GM23338 (cell line): ENCODE data around the gene STK38L. TPM values are rescaled to one million over a fixed set of nuclear protein-coding genes. Genes with fewer than 3 reads are reported as not detected.

Experiments
- ATAC-seq: fragments of 200-7000 bp; cut with Tn5 transposase; 3 replicates; pipeline ENCODE4 v1.9.1; 2020
- DNase-seq: peaks from one replicate; pipeline ENCODE4 v3.0.0-alpha.2; 2015; ENCODE audit warnings: low spot score
- H2AFZ ChIP-seq: fragments of 200-600 bp; sonication (generic); 2 replicates; pipeline ENCODE4 v1.8.0; 2016; ENCODE audit warnings: antibody characterized with exemption, mild to moderate bottlenecking, moderate library complexity
- H3F3A ChIP-seq: fragments of 200-600 bp; sonication (generic); replicated peaks from 2 replicates; pipeline ENCODE4 v1.8.0; 2017; ENCODE audit warnings: antibody characterized with exemption, mixed run types, low read depth
- H3K27ac ChIP-seq: fragments of 200-600 bp; sonication (generic); 2 replicates; pipeline ENCODE4 v1.6.1; 2016; ENCODE audit warnings: low read depth
- H3K27me3 ChIP-seq: fragments of 200-600 bp; sonication (generic); 2 replicates; pipeline ENCODE4 v1.8.0; 2016; ENCODE audit warnings: mild to moderate bottlenecking, mixed run types, moderate library complexity; ENCODE audit not compliant: insufficient read depth
- H3K36me3 ChIP-seq: fragments of 200-600 bp; sonication (generic); 2 replicates; pipeline ENCODE4 v1.8.0; 2016; ENCODE audit warnings: mild to moderate bottlenecking; ENCODE audit not compliant: insufficient read depth
- H3K4me1 ChIP-seq: fragments of 200-600 bp; sonication (generic); 2 replicates; pipeline ENCODE4 v1.8.0; 2016; ENCODE audit warnings: mild to moderate bottlenecking, moderate library complexity; ENCODE audit not compliant: insufficient read depth
- H3K4me2 ChIP-seq: fragments of 200-600 bp; sonication (generic); 2 replicates; pipeline ENCODE4 v1.7.1; 2017; ENCODE audit warnings: mixed run types
- H3K4me3 ChIP-seq: fragments of 200-600 bp; sonication (generic); 2 replicates; pipeline ENCODE4 v1.6.1; 2016; ENCODE audit warnings: mixed run types
- H3K79me2 ChIP-seq: fragments of 200-600 bp; sonication (generic); replicated peaks from 2 replicates; pipeline ENCODE4 v1.8.0; 2017; ENCODE audit warnings: mild to moderate bottlenecking; ENCODE audit not compliant: insufficient read depth
- H3K9me2 ChIP-seq: fragments of 200-600 bp; sonication (generic); 2 replicates; pipeline ENCODE4 v1.8.0; 2017; ENCODE audit not compliant: insufficient read depth
- H4K20me1 ChIP-seq: fragments of 200-600 bp; sonication (generic); replicated peaks from 2 replicates; pipeline ENCODE4 v1.8.0; 2017; ENCODE audit warnings: mild to moderate bottlenecking; ENCODE audit not compliant: insufficient read depth
- H3K27ac Mint-ChIP-seq: 2 replicates; pipeline ENCODE4 v1.8.0; 2020; ENCODE audit warnings: inconsistent platforms, mild to moderate bottlenecking, moderate library complexity, mixed read lengths
- H3K27me3 Mint-ChIP-seq: 3 replicates; pipeline ENCODE4 v1.8.0; 2022; ENCODE audit warnings: low read depth, mild to moderate bottlenecking, moderate library complexity, mixed read lengths, inconsistent platforms; ENCODE audit not compliant: insufficient read depth, poor library complexity
- H3K36me3 Mint-ChIP-seq: 3 replicates; pipeline ENCODE4 v1.8.0; 2021; ENCODE audit warnings: low read depth, mild to moderate bottlenecking, inconsistent platforms, moderate library complexity, mixed read lengths
- H3K4me1 Mint-ChIP-seq: 3 replicates; pipeline ENCODE4 v1.8.0; 2020; ENCODE audit warnings: mild to moderate bottlenecking, inconsistent platforms, mixed read lengths
- H3K4me3 Mint-ChIP-seq: 3 replicates; pipeline ENCODE4 v1.8.0; 2021; ENCODE audit warnings: moderate library complexity, mild to moderate bottlenecking, inconsistent platforms, mixed read lengths
- H3K9me3 Mint-ChIP-seq: 3 replicates; pipeline ENCODE4 v1.8.0; 2020; ENCODE audit warnings: moderate library complexity, mild to moderate bottlenecking, inconsistent platforms, mixed read lengths
- CREB1 ChIP-seq: fragments of 250-450 bp; sonication (Bioruptor Pico); IDR thresholded peaks from 2 replicates; pipeline ENCODE4 v1.5.0; 2020; ENCODE audit warnings: low read depth, mild to moderate bottlenecking, moderate library complexity
- CTCF ChIP-seq, 2 experiments: fragments of 200-600 bp in 1 of 2; sonication (generic) in 1 of 2; conservative IDR thresholded peaks; 2 replicates each; pipeline versions ENCODE4 v1.5.1 to v1.6.1; 2016 to 2017; ENCODE audit warnings: antibody characterized with exemption in 2 of 2, low read depth in 2 of 2, mild to moderate bottlenecking in 2 of 2, moderate library complexity in 1 of 2
- ETS1 ChIP-seq: IDR thresholded peaks from 2 replicates; pipeline ENCODE4 v1.6.1; 2016; ENCODE audit warnings: antibody characterized with exemption
- EZH2 ChIP-seq: fragments of 200-600 bp; sonication (generic); IDR thresholded peaks from one replicate; pipeline ENCODE4 v1.8.0; 2017; ENCODE audit warnings: antibody characterized with exemption, mild to moderate bottlenecking, low read depth; ENCODE audit not compliant: unreplicated experiment
- EZH2phosphoT487 ChIP-seq: fragments of 200-600 bp; sonication (generic); IDR thresholded peaks from one replicate; pipeline ENCODE4 v1.8.1; 2018; ENCODE audit warnings: antibody characterized with exemption; ENCODE audit not compliant: unreplicated experiment
- JUNB ChIP-seq: IDR thresholded peaks from one replicate; pipeline ENCODE4 v1.6.1; 2016; ENCODE audit warnings: antibody characterized with exemption; ENCODE audit not compliant: unreplicated experiment
- NANOG ChIP-seq: IDR thresholded peaks from 2 replicates; pipeline ENCODE4 v1.6.1; 2016; ENCODE audit warnings: antibody characterized with exemption, borderline replicate concordance
- POLR2AphosphoS5 ChIP-seq: IDR thresholded peaks from 2 replicates; pipeline ENCODE4 v1.6.1; 2016; ENCODE audit warnings: antibody characterized with exemption, low read depth
- REST ChIP-seq: IDR thresholded peaks from one replicate; pipeline ENCODE4 v1.6.1; 2018; ENCODE audit warnings: antibody characterized with exemption; ENCODE audit not compliant: unreplicated experiment
- STAT1 ChIP-seq: IDR thresholded peaks from one replicate; pipeline ENCODE4 v1.6.1; 2016; ENCODE audit warnings: antibody characterized with exemption; ENCODE audit not compliant: unreplicated experiment
- ZNF114 ChIP-seq: fragments of 250-450 bp; sonication (Bioruptor Pico); IDR thresholded peaks from 2 replicates; pipeline ENCODE4 v1.5.0; 2020; ENCODE audit warnings: mild to moderate bottlenecking, moderate library complexity
- ZNF331 ChIP-seq: fragments of 250-450 bp; sonication (Bioruptor Pico); IDR thresholded peaks from 2 replicates; pipeline ENCODE4 v1.5.0; 2020; ENCODE audit warnings: low read depth, mild to moderate bottlenecking, moderate library complexity
- ZNF462 ChIP-seq: fragments of 250-450 bp; sonication (Bioruptor Pico); IDR thresholded peaks from 2 replicates; pipeline ENCODE4 v1.5.0; 2020; ENCODE audit warnings: mild to moderate bottlenecking, moderate library complexity
- polyA plus RNA-seq: library from polyadenylated mRNA; unstranded; fragments of >200 nt; fragmentation: Nextera tagmentation; extraction: Ambion mirVana; gene quantifications from 2 replicates; pipeline ENCODE4 v1.2.1, GENCODE V29; 2016
- total RNA-seq: library from RNA; depleted of rRNA; stranded (reverse); fragments of >200 nt; shearing (Covaris generic); gene quantifications from 2 replicates; pipeline ENCODE4 v1.2.3, GENCODE V29; 2014

Gene STK38L
- total and polyA plus RNA-seq, 2 experiments from 2014 or later: 28.9 to 56.5 TPM

- peaks cover 23% of the 10 kb centered on the region for H3K4me1 ChIP-seq
- H3K4me3 ChIP-seq: peak overlapping the region; percentile 74
- Mint-ChIP-seq H3K27ac (peak overlapping the region; percentile 94), H3K9me3 (peaks cover 7% of the 10 kb centered on the region; the same call in 1 of the 3 replicates), H3K27me3 (no peaks in the 10 kb centered on the region), H3K4me1 (peaks cover 18% of the 10 kb centered on the region), H3K4me3 (peak overlapping the region; percentile 98), H3K36me3 (no peaks in the 10 kb centered on the region)
- H2AFZ ChIP-seq: peak overlapping the region; percentile 94
- H3K27ac ChIP-seq: peak overlapping the region; percentile 84
- peaks cover 8% of the 10 kb centered on the region for H4K20me1 ChIP-seq
- H3K36me3 ChIP-seq: no peaks in the 10 kb centered on the region
- TF ChIP-seq STAT1 (no peak), ZNF331 (CRISPR knock-in tag) (no peak), POLR2AphosphoS5 (no peak), JUNB (no peak), NANOG (no peak), ZNF114 (no peak), REST (no peak), CTCF (conservative IDR thresholded peaks at IDR 0.05; ENCODE audit: low read depth in 2 of 2) (no peak), CREB1 (CRISPR knock-in tag) (no peak), ZNF462 (no peak), ETS1 (no peak), EZH2 (no peak), EZH2phosphoT487 (no peak)
- peak overlapping the region; percentile 85 for H3K4me2 ChIP-seq
- peaks cover 55% of the 10 kb centered on the region for H3K79me2 ChIP-seq
- no peak for ATAC-seq
- H3K27me3 ChIP-seq: no peaks in the 10 kb centered on the region
- peaks cover 13% of the 10 kb centered on the region for H3K9me2 ChIP-seq
- peak; percentile 15 for DNase-seq
- H3F3A ChIP-seq: no peaks in the 10 kb centered on the region; the same call in 1 of the 2 replicates
Observed at GRCh38 chr12:27244689-27245488, 803 bp downstream of the STK38L start.
